Gastrocnemius medialis (tissue), 4 donors: ENCODE results near the gene RCOR1. TPM values are rescaled to one million over a fixed set of nuclear protein-coding genes. Genes with fewer than 3 reads are reported as not detected.
A peak's percentile ranks its signal among the peaks of the same experiment; 100 is the strongest.

Experiments used
- ATAC-seq, 2 donors: fragments of 150-250 bp; one replicate each; pipeline ENCODE4 v1.9.1; 2016
- DNase-seq, 2 donors: peaks; one replicate each; pipeline ENCODE4 v3.0.0-alpha.2; 2019
- H3K27ac ChIP-seq, 4 donors: fragments of 200-600 bp; sonication (generic); 1 replicate in 1 of 4; 2 replicates in 3 of 4; pipeline ENCODE4 v1.5.1; 2016 to 2018; ENCODE audit warnings: mild to moderate bottlenecking in 2 of 4, moderate library complexity in 1 of 4
- H3K27me3 ChIP-seq, 3 donors: fragments of 200-600 bp; sonication (generic) in 2 of 3; 1 replicate in 1 of 3; 2 replicates in 2 of 3; pipeline versions ENCODE4 v1.5.1 to v1.6.0; 2016 to 2019; ENCODE audit warnings: mild to moderate bottlenecking in 1 of 3, moderate library complexity in 1 of 3
- H3K36me3 ChIP-seq, 2 donors: fragments of 200-600 bp; sonication (generic) in 1 of 2; one replicate each; pipeline ENCODE4 v1.5.1; 2017 to 2018
- H3K4me1 ChIP-seq, 2 donors: fragments of 200-600 bp; sonication (generic) in 1 of 2; one replicate each; pipeline ENCODE4 v1.5.1; 2016 to 2017; ENCODE audit warnings: mild to moderate bottlenecking in 2 of 2
- H3K4me3 ChIP-seq, 4 donors: fragments of 200-600 bp; sonication (generic) in 3 of 4; 1 replicate in 1 of 4; 2 replicates in 3 of 4; pipeline ENCODE4 v1.5.1; 2016 to 2019; ENCODE audit warnings: mild to moderate bottlenecking in 2 of 4
- H3K9me3 ChIP-seq, 3 donors: fragments of 200-600 bp; sonication (generic) in 2 of 3; 1 replicate in 1 of 3; 2 replicates in 2 of 3; pipeline ENCODE4 v1.5.1; 2016 to 2019
- CTCF ChIP-seq, 5 experiments: fragments of 450-650 bp in 3 of 5; fragments of 200-600 bp in 2 of 5; sonication (generic) in 2 of 5; IDR thresholded peaks in 4 of 5; conservative IDR thresholded peaks in 1 of 5; 1 replicate in 4 of 5; 2 replicates in 1 of 5; pipeline ENCODE4 v1.5.1; 2016 to 2019; ENCODE audit warnings: antibody characterized with exemption in 5 of 5, mild to moderate bottlenecking in 3 of 5, moderate library complexity in 3 of 5
- POLR2A ChIP-seq, 2 donors: fragments of 450-650 bp; IDR thresholded peaks; one replicate each; pipeline ENCODE4 v1.6.1; 2017; ENCODE audit warnings: antibody characterized with exemption in 2 of 2, mild to moderate bottlenecking in 2 of 2, moderate library complexity in 2 of 2
- in situ Hi-C, 4 donors: fragments of 200-750 bp; cut with MboI; loops; one replicate each; pipeline versions ENCODE4 v1.15.0 to v1.8.0; 2017; ENCODE audit warnings: low sequenced_read_pairs in 4 of 4
- intact Hi-C: fragments of 100-400 bp; cut with DNase I; formaldehyde crosslinking; loops from one replicate; pipeline ENCODE4 v1.15.1; 2023; ENCODE audit warnings: low total_unique reads
- total RNA-seq, 4 donors: library from RNA; depleted of rRNA; stranded (reverse); fragments of >200 nt; gene quantifications; one replicate each; pipeline versions ENCODE4 v1.1.0 to v1.2.3, GENCODE V29; 2016

Gene RCOR1
- total RNA-seq, 4 donors from 2014 or later: 10.0 to 14.2 (median 12.1) TPM

- Histone ChIP-seq H3K4me1 (peaks cover 24 to 30% of the 10 kb centered on the region in 2 donors), H3K27me3 (no peaks in the 10 kb centered on the region), H3K27ac (peak overlapping the region; percentile 92 to 100 (median 96)), H3K36me3 (no peaks in the 10 kb centered on the region), H3K9me3 (no peaks in the 10 kb centered on the region), H3K4me3 (peak overlapping the region; percentile 77 to 90 (median 84))
- intact Hi-C loops: loop anchor here (2.0 to 5.0 kb wide), 6 partner anchors 68 to 274 kb away; partner anchors contain the start of genes CINP, TECPR2, TRAF3 and ZNF839
- no peak for TF ChIP-seq POLR2A (IDR thresholded peaks at IDR 0.05)
- no peak for TF ChIP-seq CTCF (IDR thresholded peaks at IDR 0.05 in 4 of 5, conservative IDR thresholded peaks at IDR 0.05 in 1 of 5)
- in situ Hi-C loops: no loop called here
- no peak for DNase-seq
- peak; percentile 22 to 24 for ATAC-seq
Measured at GRCh38 chr14:102592763-102593060, 263 bp downstream of the RCOR1 start.

GRCh38 chr14:102593061-102593824 is 794 bp downstream of the RCOR1 start:
- Histone ChIP-seq H3K9me3 (no peaks in the 10 kb centered on the region), H3K27me3 (no peaks in the 10 kb centered on the region), H3K36me3 (no peaks in the 10 kb centered on the region), H3K4me1 (peaks cover 24 to 30% of the 10 kb centered on the region in 2 donors), H3K27ac (peak overlapping the region; percentile 92 to 100 (median 96)), H3K4me3 (peak overlapping the region; percentile 77 to 90 (median 84))
- ATAC-seq: peak; percentile 33 to 37
- intact Hi-C loops: loop anchor here (2.0 to 5.0 kb wide), 6 partner anchors 68 to 274 kb away; partner anchors contain the start of genes CINP, TECPR2, TRAF3 and ZNF839
- in situ Hi-C loops: no loop called here
- DNase-seq: peak; percentile 12 to 41
- peak; percentile 21 to 61 (median 39) for TF ChIP-seq CTCF (IDR thresholded peaks at IDR 0.05 in 4 of 5, conservative IDR thresholded peaks at IDR 0.05 in 1 of 5)
- no peak for TF ChIP-seq POLR2A (IDR thresholded peaks at IDR 0.05)

GRCh38 chr14:102593825-102594137 is 1.3 kb downstream of the RCOR1 start:
- H3K36me3 ChIP-seq: no peaks in the 10 kb centered on the region
- peaks cover 24 to 30% of the 10 kb centered on the region in 2 donors for H3K4me1 ChIP-seq
- in situ Hi-C loops: no loop called here
- ATAC-seq: no peak
- intact Hi-C loops: loop anchor here (2.0 to 5.0 kb wide), 6 partner anchors 69 to 275 kb away; partner anchors contain the start of genes CINP, TECPR2, TRAF3 and ZNF839
- no peaks in the 10 kb centered on the region for H3K9me3 ChIP-seq
- H3K27ac ChIP-seq: peak overlapping the region; percentile 92 to 100 (median 96)
- TF ChIP-seq CTCF (IDR thresholded peaks at IDR 0.05 in 4 of 5, conservative IDR thresholded peaks at IDR 0.05 in 1 of 5) (no peak), POLR2A (IDR thresholded peaks at IDR 0.05) (no peak)
- H3K27me3 ChIP-seq: no peaks in the 10 kb centered on the region
- H3K4me3 ChIP-seq: peak overlapping the region; percentile 77 to 90 (median 84)
- no peak for DNase-seq

- no peaks in the 10 kb centered on the region for H3K27me3 ChIP-seq
- peak overlapping the region; percentile 77 to 90 (median 84) for H3K4me3 ChIP-seq
- no peaks in the 10 kb centered on the region for H3K9me3 ChIP-seq
- in situ Hi-C loops: no loop called here
- TF ChIP-seq CTCF (IDR thresholded peaks at IDR 0.05 in 4 of 5, conservative IDR thresholded peaks at IDR 0.05 in 1 of 5) (peak; percentile 67 to 82 (median 75)), POLR2A (IDR thresholded peaks at IDR 0.05) (no peak)
- DNase-seq (peak; percentile 37 to 66), ATAC-seq (peak in 1 of 2 donors; percentile 38)
- intact Hi-C loops: loop anchor here (5.0 kb wide), 4 partner anchors 98 to 232 kb away; partner anchors contain the start of genes CINP, TECPR2 and TRAF3
- H3K4me1 ChIP-seq: peaks cover 24 to 30% of the 10 kb centered on the region in 2 donors
- H3K36me3 ChIP-seq: no peaks in the 10 kb centered on the region
- H3K27ac ChIP-seq: peak overlapping the region; percentile 92 to 100 (median 96)
Measured at GRCh38 chr14:102594514-102595175, 2.2 kb downstream of the RCOR1 start.
